ENCODE results near the gene DHRS1.
A peak's percentile ranks its signal among the peaks of the same experiment; 100 is the strongest.

Gene DHRS1

GRCh38 chr14:24327303-24327702 lies 27.7 kb upstream of the DHRS1 start:
- peak; percentile 22 for DNase-seq

- peak; percentile 23 for DNase-seq
Measured at GRCh38 chr14:24325963-24326362, 26.4 kb upstream of the DHRS1 start.

- DNase-seq, result no peak
Measured at GRCh38 chr14:24325041-24325530, 25.5 kb upstream of the DHRS1 start.

- peak; percentile 28 for DNase-seq
Measured at GRCh38 chr14:24324024-24324423, 24.4 kb upstream of the DHRS1 start.

- peak; percentile 3 for DNase-seq
Measured at GRCh38 chr14:24323341-24323740, 23.8 kb upstream of the DHRS1 start.

GRCh38 chr14:24322672-24323071 lies 23.1 kb upstream of the DHRS1 start:
- no peak for DNase-seq

GRCh38 chr14:24321212-24321975 lies 21.8 kb upstream of the DHRS1 start:
- DNase-seq, result no peak

GRCh38 chr14:24317141-24317928 lies 17.8 kb upstream of the DHRS1 start:
- DNase-seq, result no peak

GRCh38 chr14:24316597-24316950 lies 17.0 kb upstream of the DHRS1 start:
- DNase-seq, result no peak

- DNase-seq, result no peak
Measured at GRCh38 chr14:24315807-24316596, 16.4 kb upstream of the DHRS1 start.

- DNase-seq, result no peak
Measured at GRCh38 chr14:24315243-24315806, 15.7 kb upstream of the DHRS1 start.

GRCh38 chr14:24314377-24315193 lies 15.0 kb upstream of the DHRS1 start:
- DNase-seq, result no peak

- DNase-seq, result no peak
Measured at GRCh38 chr14:24313913-24314312, 14.3 kb upstream of the DHRS1 start.

- no peak for DNase-seq
Measured at GRCh38 chr14:24312736-24313507, 13.3 kb upstream of the DHRS1 start.

- DNase-seq, result no peak
Measured at GRCh38 chr14:24311837-24312615, 12.4 kb upstream of the DHRS1 start.

GRCh38 chr14:24310646-24311604 lies 11.3 kb upstream of the DHRS1 start, which contains the start of gene LTB4R:
TSS of gene LTB4R (plus strand) at chr14:24311502. CDS start at chr14:24315652, 4,150 bp downstream.
- DNase-seq, result peak; percentile 87

GRCh38 chr14:24310265-24310645 lies 10.7 kb upstream of the DHRS1 start:
- no peak for DNase-seq

GRCh38 chr14:24309538-24310264 lies 10.1 kb upstream of the DHRS1 start, which contains the start of gene LTB4R2:
TSS of gene LTB4R2 (plus strand) at chr14:24310140. CDS start at chr14:24310665, 525 bp downstream.
- DNase-seq, result no peak
